IMR-90 (cell line): ENCODE data around the gene PIP4K2A.
"Not testable (repeated sequence)": the region's sequence is repeated elsewhere in the genome, so short reads cannot be mapped to it uniquely, and the experiment has no call there.

Experiments used
- CEBPB ChIP-seq: IDR thresholded peaks from 2 replicates; pipeline ENCODE4 v1.6.1; 2012; ENCODE audit warnings: low read depth, low read length, improper control_type of control experiment
- FOS ChIP-seq: fragments of 150-350 bp; IDR thresholded peaks from 2 replicates; pipeline ENCODE4 v1.6.1; 2016; ENCODE audit warnings: low read depth, low read length
- MAZ ChIP-seq: IDR thresholded peaks from 2 replicates; pipeline ENCODE4 v1.6.1; 2012; ENCODE audit warnings: low read depth, mild to moderate bottlenecking, low read length, improper control_type of control experiment, moderate library complexity, borderline replicate concordance
- POLR2A ChIP-seq: IDR thresholded peaks from 2 replicates; pipeline ENCODE4 v1.6.1; 2012; ENCODE audit warnings: mild to moderate bottlenecking, low read depth, low read length
- RAD21 ChIP-seq: IDR thresholded peaks from 2 replicates; pipeline ENCODE4 v1.6.1; 2012; ENCODE audit warnings: low read length, improper control_type of control experiment
- SMC3 ChIP-seq: fragments of 150-350 bp; IDR thresholded peaks from 2 replicates; pipeline ENCODE4 v1.6.1; 2016; ENCODE audit warnings: low read depth, mild to moderate bottlenecking, antibody characterized with exemption, low read length, moderate library complexity
- TF ChIP-seq, protein P1 (sequence below): conservative IDR thresholded peaks from 2 replicates; pipeline ENCODE4 v1.5.1; 2012; ENCODE audit warnings: mild to moderate bottlenecking, low read depth, low read length, improper control_type of control experiment

DNA sequence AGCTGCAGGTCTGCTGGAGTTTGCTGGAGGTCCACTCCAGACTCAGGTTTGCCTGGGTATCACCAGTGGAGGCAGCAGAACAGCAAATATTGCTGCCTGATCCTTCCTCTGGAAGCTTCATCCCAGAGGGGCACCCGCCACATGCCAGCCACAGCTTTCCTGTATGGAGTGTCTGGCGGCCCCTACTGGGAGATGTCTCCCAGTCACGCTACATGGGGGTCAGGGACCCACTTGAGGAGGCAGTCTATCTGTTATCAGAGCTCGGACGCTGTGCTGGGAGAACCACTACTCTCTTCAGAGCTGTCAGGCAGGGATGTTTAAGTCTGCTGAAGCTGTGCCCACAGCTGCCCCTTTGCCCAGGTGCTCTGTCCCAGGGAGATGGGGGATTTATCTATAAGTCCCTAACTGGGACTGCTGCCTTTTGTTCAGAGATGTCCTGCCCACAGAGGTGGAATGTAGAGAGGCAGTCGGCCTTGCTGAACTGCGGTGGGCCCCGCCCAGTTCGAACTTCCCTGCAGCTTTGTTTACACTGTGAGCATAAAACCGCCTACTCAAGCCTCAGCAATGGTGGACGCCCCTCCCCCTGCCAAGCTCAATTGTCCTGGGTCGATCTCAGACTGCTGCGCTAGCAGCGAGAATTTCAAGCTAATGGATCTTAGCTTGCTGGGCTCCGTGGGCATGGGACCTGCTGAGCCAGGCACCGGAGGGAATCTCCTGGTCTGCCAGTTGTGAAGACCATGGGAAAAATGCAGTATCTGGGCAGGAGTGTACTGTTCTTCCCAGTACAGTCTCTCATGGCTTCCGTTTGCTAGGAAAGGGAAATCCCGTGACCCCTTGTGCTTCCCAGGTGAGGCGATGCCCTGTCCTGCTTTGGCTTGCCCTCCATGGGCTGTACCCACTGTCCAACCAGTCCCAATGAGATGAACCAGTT, 200.6 kb downstream of the PIP4K2A start:
- TF ChIP-seq RAD21, FOS, SMC3, MAZ, CEBPB, POLR2A: not testable (repeated sequence)
- TF ChIP-seq, protein P1, sequence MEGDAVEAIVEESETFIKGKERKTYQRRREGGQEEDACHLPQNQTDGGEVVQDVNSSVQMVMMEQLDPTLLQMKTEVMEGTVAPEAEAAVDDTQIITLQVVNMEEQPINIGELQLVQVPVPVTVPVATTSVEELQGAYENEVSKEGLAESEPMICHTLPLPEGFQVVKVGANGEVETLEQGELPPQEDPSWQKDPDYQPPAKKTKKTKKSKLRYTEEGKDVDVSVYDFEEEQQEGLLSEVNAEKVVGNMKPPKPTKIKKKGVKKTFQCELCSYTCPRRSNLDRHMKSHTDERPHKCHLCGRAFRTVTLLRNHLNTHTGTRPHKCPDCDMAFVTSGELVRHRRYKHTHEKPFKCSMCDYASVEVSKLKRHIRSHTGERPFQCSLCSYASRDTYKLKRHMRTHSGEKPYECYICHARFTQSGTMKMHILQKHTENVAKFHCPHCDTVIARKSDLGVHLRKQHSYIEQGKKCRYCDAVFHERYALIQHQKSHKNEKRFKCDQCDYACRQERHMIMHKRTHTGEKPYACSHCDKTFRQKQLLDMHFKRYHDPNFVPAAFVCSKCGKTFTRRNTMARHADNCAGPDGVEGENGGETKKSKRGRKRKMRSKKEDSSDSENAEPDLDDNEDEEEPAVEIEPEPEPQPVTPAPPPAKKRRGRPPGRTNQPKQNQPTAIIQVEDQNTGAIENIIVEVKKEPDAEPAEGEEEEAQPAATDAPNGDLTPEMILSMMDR, result not testable (repeated sequence)
